HepG2 (cell line): ENCODE measurements around the gene NFAT5. TPM values are rescaled to one million over a fixed set of nuclear protein-coding genes. Genes with fewer than 3 reads are reported as not detected.
A peak's percentile ranks its signal among the peaks of the same experiment; 100 is the strongest.

Experiments
- ERF ChIP-seq: IDR thresholded peaks from 2 replicates; pipeline ENCODE4 v1.6.1; 2018; ENCODE audit warnings: missing biosample characterization, missing genetic modification reagents
- HNRNPUL1 ChIP-seq: fragments of 200-400 bp; formaldehyde crosslinking; IDR thresholded peaks from 2 replicates; pipeline ENCODE4 v1.6.1; 2017; ENCODE audit warnings: low read depth, mild to moderate bottlenecking, low read length, moderate library complexity
- REL ChIP-seq: sonication (generic); formaldehyde crosslinking; conservative IDR thresholded peaks from 2 replicates; pipeline ENCODE4 v1.8.0; 2022; ENCODE audit warnings: mild to moderate bottlenecking, missing genetic modification reagents, moderate library complexity
- SETDB1 ChIP-seq: sonication (generic); formaldehyde crosslinking; IDR thresholded peaks from 2 replicates; pipeline ENCODE4 v1.5.1; 2020; ENCODE audit warnings: missing genetic modification reagents, mild to moderate bottlenecking, borderline replicate concordance
- SMAD1 ChIP-seq: sonication (generic); formaldehyde crosslinking; IDR thresholded peaks from 2 replicates; pipeline ENCODE4 v1.4.0; 2020; ENCODE audit warnings: missing genetic modification reagents, low read depth, mild to moderate bottlenecking, borderline replicate concordance
- STAG1 ChIP-seq: sonication (generic); formaldehyde crosslinking; IDR thresholded peaks from 2 replicates; pipeline ENCODE4 v1.4.0; 2020; ENCODE audit warnings: missing genetic modification reagents
- TBX2 ChIP-seq: sonication (generic); formaldehyde crosslinking; IDR thresholded peaks from 2 replicates; pipeline ENCODE4 v1.5.0; 2020; ENCODE audit warnings: missing genetic modification reagents, mild to moderate bottlenecking, borderline replicate concordance
- TBX3 ChIP-seq: fragments of 450-650 bp; IDR thresholded peaks from 2 replicates; pipeline ENCODE4 v1.6.1; 2017; ENCODE audit warnings: antibody characterized with exemption, mild to moderate bottlenecking, inconsistent platforms, borderline replicate concordance
- TCF7 ChIP-seq: sonication (generic); IDR thresholded peaks from 2 replicates; pipeline ENCODE4 v1.6.1; 2016; ENCODE audit warnings: antibody characterized with exemption, low read depth
- polyA plus RNA-seq, 8 experiments: library from polyadenylated mRNA; depleted of rRNA in 3 of 8; stranded (reverse) in 7 of 8; unstranded in 1 of 8; fragments of >200 nt; fragmentation: Illumina TruSeq in 4 of 8; extraction: Trizol in 4 of 8; gene quantifications; 2 replicates each; pipeline versions ENCODE4 v1.2.1 to v1.2.3, GENCODE V29; 2011 to 2016; ENCODE audit warnings: low read depth in 4 of 8, missing spikeins in 1 of 8, mixed read lengths in 1 of 8; ENCODE audit not compliant: insufficient read depth in 1 of 8
- total RNA-seq, 5 experiments: library from RNA; depleted of rRNA; stranded (reverse); fragments of >200 nt; fragmentation: Illumina TruSeq; extraction: Trizol; gene quantifications; 2 replicates each; pipeline ENCODE4 v1.2.3, GENCODE V29; 2016; ENCODE audit warnings: low read depth in 1 of 5
- TF ChIP-seq, protein P1 (sequence below): sonication (generic); formaldehyde crosslinking; IDR thresholded peaks from 2 replicates; pipeline ENCODE4 v1.5.0; 2020; ENCODE audit warnings: mild to moderate bottlenecking, missing genetic modification reagents, borderline replicate concordance
- TF ChIP-seq, protein P2 (sequence below): sonication (generic); formaldehyde crosslinking; IDR thresholded peaks from 2 replicates; pipeline ENCODE4 v1.4.0; 2020; ENCODE audit warnings: missing genetic modification reagents
- TF ChIP-seq, protein P3 (sequence below): sonication (generic); formaldehyde crosslinking; IDR thresholded peaks from 2 replicates; pipeline ENCODE4 v1.8.1; 2022; ENCODE audit warnings: mild to moderate bottlenecking, missing genetic modification reagents
- TF ChIP-seq, protein P4 (sequence below), 2 experiments: sonication (generic) in 1 of 2; formaldehyde crosslinking in 1 of 2; IDR thresholded peaks; 2 replicates each; pipeline versions ENCODE4 v1.5.1 to v1.6.1; 2011 to 2020; ENCODE audit warnings: borderline replicate concordance in 1 of 2, low read depth in 1 of 2, low read length in 1 of 2, mild to moderate bottlenecking in 1 of 2, missing genetic modification reagents in 1 of 2, moderate library complexity in 1 of 2

Gene NFAT5
- total and polyA plus RNA-seq, 2 of the 13 experiments (the other 11 are each of a cell fraction or from before 2014, with no cell fraction given) = 20.5 to 54.3 TPM

DNA sequence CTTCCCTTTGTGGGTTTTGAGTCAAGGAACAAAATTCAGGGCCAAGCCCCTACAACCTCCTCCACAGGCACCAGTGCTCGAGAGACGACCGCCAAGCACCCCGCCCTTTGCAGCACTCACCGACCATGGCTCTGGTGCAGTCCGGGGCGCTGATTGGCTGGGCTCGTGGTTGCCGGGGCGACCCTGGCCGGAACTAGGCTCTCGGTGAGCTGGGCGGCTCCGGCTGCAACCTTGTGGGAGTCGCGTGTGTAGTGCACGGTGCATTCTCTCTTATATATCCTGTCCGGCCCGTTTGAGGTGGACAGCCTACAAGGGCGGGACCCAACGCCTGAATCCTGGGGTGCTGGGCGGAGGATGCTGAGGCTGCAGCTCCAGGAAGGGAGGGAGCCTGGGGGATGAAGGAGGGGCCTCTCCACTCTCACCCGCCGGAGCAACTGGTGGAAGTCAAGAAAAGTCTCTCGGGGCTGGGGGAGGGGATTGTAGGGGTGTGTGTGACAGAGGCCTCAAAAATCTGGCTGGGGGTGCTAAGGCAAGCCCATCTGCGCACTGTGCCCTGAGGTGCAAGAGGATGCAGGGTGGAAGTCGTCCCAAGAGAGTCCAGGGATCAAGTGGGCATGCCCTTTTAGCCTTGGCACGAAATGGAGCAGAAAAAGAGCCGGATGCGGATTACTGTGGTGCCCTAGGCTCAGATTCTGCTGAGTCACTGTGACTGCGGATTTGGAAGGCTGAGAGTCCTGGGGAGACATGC is 160.7 kb downstream of the NFAT5 start, which contains the start of gene NQO1 (continued):
- TF ChIP-seq, protein P1, sequence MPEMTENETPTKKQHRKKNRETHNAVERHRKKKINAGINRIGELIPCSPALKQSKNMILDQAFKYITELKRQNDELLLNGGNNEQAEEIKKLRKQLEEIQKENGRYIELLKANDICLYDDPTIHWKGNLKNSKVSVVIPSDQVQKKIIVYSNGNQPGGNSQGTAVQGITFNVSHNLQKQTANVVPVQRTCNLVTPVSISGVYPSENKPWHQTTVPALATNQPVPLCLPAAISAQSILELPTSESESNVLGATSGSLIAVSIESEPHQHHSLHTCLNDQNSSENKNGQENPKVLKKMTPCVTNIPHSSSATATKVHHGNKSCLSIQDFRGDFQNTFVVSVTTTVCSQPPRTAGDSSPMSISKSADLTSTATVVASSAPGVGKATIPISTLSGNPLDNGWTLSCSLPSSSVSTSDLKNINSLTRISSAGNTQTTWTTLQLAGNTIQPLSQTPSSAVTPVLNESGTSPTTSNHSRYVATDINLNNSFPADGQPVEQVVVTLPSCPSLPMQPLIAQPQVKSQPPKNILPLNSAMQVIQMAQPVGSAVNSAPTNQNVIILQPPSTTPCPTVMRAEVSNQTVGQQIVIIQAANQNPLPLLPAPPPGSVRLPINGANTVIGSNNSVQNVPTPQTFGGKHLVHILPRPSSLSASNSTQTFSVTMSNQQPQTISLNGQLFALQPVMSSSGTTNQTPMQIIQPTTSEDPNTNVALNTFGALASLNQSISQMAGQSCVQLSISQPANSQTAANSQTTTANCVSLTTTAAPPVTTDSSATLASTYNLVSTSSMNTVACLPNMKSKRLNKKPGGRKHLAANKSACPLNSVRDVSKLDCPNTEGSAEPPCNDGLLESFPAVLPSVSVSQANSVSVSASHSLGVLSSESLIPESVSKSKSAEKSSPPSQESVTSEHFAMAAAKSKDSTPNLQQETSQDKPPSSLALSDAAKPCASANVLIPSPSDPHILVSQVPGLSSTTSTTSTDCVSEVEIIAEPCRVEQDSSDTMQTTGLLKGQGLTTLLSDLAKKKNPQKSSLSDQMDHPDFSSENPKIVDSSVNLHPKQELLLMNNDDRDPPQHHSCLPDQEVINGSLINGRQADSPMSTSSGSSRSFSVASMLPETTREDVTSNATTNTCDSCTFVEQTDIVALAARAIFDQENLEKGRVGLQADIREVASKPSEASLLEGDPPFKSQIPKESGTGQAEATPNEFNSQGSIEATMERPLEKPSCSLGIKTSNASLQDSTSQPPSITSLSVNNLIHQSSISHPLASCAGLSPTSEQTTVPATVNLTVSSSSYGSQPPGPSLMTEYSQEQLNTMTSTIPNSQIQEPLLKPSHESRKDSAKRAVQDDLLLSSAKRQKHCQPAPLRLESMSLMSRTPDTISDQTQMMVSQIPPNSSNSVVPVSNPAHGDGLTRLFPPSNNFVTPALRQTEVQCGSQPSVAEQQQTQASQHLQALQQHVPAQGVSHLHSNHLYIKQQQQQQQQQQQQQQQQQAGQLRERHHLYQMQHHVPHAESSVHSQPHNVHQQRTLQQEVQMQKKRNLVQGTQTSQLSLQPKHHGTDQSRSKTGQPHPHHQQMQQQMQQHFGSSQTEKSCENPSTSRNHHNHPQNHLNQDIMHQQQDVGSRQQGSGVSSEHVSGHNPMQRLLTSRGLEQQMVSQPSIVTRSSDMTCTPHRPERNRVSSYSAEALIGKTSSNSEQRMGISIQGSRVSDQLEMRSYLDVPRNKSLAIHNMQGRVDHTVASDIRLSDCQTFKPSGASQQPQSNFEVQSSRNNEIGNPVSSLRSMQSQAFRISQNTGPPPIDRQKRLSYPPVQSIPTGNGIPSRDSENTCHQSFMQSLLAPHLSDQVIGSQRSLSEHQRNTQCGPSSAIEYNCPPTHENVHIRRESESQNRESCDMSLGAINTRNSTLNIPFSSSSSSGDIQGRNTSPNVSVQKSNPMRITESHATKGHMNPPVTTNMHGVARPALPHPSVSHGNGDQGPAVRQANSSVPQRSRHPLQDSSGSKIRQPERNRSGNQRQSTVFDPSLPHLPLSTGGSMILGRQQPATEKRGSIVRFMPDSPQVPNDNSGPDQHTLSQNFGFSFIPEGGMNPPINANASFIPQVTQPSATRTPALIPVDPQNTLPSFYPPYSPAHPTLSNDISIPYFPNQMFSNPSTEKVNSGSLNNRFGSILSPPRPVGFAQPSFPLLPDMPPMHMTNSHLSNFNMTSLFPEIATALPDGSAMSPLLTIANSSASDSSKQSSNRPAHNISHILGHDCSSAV = no peak
- TF ChIP-seq TBX3 (no peak), SETDB1 (CRISPR knock-in tag) (no peak), TBX2 (peak; percentile 83), TCF7 (no peak), REL (CRISPR knock-in tag) (no peak), STAG1 (no peak), SMAD1 (CRISPR knock-in tag) (no peak), HNRNPUL1 (no peak), ERF (CRISPR knock-in tag) (peak; percentile 78)
- TF ChIP-seq, protein P2, sequence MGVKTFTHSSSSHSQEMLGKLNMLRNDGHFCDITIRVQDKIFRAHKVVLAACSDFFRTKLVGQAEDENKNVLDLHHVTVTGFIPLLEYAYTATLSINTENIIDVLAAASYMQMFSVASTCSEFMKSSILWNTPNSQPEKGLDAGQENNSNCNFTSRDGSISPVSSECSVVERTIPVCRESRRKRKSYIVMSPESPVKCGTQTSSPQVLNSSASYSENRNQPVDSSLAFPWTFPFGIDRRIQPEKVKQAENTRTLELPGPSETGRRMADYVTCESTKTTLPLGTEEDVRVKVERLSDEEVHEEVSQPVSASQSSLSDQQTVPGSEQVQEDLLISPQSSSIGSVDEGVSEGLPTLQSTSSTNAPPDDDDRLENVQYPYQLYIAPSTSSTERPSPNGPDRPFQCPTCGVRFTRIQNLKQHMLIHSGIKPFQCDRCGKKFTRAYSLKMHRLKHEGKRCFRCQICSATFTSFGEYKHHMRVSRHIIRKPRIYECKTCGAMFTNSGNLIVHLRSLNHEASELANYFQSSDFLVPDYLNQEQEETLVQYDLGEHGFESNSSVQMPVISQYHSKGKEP (CRISPR knock-in tag) = 0 out of 2 replicates have a peak, but pooled peaks have one; percentile 38
- TF ChIP-seq, protein P3, sequence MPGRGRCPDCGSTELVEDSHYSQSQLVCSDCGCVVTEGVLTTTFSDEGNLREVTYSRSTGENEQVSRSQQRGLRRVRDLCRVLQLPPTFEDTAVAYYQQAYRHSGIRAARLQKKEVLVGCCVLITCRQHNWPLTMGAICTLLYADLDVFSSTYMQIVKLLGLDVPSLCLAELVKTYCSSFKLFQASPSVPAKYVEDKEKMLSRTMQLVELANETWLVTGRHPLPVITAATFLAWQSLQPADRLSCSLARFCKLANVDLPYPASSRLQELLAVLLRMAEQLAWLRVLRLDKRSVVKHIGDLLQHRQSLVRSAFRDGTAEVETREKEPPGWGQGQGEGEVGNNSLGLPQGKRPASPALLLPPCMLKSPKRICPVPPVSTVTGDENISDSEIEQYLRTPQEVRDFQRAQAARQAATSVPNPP (CRISPR knock-in tag) = no peak
- TF ChIP-seq, protein P4, sequence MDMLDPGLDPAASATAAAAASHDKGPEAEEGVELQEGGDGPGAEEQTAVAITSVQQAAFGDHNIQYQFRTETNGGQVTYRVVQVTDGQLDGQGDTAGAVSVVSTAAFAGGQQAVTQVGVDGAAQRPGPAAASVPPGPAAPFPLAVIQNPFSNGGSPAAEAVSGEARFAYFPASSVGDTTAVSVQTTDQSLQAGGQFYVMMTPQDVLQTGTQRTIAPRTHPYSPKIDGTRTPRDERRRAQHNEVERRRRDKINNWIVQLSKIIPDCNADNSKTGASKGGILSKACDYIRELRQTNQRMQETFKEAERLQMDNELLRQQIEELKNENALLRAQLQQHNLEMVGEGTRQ (IDR thresholded peaks at IDR 0.05; ENCODE audit: low read depth, low read length) = no peak
- TF ChIP-seq, protein P4 (CRISPR knock-in tag; IDR thresholded peaks at IDR 0.05; ENCODE audit: borderline replicate concordance) = no peak
